ENCODE results near the gene PLSCR2. TPM values are rescaled to one million over a fixed set of nuclear protein-coding genes. Genes with fewer than 3 reads are reported as not detected.

The PLSCR2 gene
- polyA plus RNA-seq, 1 experiment = not detected

DNA sequence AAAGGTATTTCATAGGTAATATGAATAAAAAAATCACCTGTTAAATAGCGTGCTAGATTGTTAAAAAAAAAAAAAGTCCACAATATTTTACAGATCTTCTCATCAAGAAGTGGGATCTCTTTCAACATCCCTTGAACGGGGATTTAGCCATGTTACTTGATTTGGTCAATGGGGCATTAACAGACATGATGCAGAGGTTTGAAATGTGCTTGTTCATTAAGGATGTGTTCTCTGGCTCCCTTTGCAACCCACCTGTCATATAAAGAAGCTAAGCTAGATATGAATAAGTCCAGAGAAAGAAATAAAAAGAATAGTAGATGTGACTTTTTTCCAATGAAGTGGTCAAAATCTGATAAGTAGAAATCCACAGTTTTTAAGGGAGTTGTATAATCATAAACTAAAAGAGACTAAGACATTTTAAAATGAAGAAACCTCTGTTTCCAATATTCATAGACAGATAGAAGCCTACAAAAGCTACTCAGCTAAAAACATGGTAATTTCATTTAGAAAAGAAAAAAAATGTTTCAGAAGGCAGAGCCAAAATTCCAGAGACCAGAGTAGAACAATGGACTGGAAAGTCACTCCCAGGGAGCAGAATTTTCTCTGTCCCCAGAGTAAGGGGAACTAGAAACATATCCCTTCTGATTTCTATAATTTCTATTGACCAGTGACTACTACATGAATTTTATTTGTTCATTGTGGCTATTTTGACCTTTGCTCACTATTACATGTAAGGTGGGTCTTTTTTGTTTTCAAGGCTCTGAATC lies 79.2 kb downstream of the PLSCR2 start:
- POLR2A ChIA-PET = no interaction called here
- no peak for DNase-seq (ENCODE audit: low read depth)
- H3K27me3 ChIP-seq (ENCODE audit: control insufficient read depth, insufficient read depth, low read length) = no peaks in the 10 kb centered on the region
- H3K4me3 ChIP-seq (ENCODE audit: low read depth, low read length) = no peak overlapping the region
- no peaks in the 10 kb centered on the region for H3K36me3 ChIP-seq (ENCODE audit: control insufficient read depth, insufficient read depth, low read length)
- CTCF ChIA-PET = no interaction called here
- TF ChIP-seq, protein P1, sequence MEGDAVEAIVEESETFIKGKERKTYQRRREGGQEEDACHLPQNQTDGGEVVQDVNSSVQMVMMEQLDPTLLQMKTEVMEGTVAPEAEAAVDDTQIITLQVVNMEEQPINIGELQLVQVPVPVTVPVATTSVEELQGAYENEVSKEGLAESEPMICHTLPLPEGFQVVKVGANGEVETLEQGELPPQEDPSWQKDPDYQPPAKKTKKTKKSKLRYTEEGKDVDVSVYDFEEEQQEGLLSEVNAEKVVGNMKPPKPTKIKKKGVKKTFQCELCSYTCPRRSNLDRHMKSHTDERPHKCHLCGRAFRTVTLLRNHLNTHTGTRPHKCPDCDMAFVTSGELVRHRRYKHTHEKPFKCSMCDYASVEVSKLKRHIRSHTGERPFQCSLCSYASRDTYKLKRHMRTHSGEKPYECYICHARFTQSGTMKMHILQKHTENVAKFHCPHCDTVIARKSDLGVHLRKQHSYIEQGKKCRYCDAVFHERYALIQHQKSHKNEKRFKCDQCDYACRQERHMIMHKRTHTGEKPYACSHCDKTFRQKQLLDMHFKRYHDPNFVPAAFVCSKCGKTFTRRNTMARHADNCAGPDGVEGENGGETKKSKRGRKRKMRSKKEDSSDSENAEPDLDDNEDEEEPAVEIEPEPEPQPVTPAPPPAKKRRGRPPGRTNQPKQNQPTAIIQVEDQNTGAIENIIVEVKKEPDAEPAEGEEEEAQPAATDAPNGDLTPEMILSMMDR (IDR thresholded peaks at IDR 0.05; ENCODE audit: insufficient read depth, low read depth, low read length) = no peak

DNA sequence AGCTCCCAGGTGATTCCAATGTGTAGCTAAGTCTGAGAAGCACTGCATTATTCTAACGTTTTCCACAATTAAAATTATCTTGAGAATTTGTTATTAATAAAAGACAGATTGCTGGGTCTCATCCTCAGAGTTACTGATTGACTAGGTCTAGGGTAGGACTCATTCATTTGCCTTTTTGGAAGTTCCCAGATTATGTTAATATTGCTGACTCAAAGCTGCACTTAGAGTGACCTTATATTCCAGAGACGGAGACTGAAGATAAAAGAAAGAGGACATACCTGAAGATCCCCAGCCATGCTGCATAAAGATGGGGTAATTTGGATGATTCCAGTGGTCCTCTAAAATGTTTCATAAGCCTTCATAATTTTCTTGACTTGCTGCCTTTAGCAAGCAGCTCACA lies 81.8 kb downstream of the PLSCR2 start:
- H3K27me3 ChIP-seq (ENCODE audit: control insufficient read depth, insufficient read depth, low read length) = no peaks in the 10 kb centered on the region
- POLR2A ChIA-PET = no interaction called here
- DNase-seq (ENCODE audit: low read depth) = no peak
- TF ChIP-seq, protein P1 (IDR thresholded peaks at IDR 0.05; ENCODE audit: insufficient read depth, low read depth, low read length) = no peak
- H3K4me3 ChIP-seq (ENCODE audit: low read depth, low read length) = no peak overlapping the region
- CTCF ChIA-PET = interaction anchor here (0.9 kb wide), 1 partner anchor 8 kb away, joined by 3 read pairs; no protein-coding TSS in a partner anchor
- H3K36me3 ChIP-seq (ENCODE audit: control insufficient read depth, insufficient read depth, low read length) = no peaks in the 10 kb centered on the region

DNA sequence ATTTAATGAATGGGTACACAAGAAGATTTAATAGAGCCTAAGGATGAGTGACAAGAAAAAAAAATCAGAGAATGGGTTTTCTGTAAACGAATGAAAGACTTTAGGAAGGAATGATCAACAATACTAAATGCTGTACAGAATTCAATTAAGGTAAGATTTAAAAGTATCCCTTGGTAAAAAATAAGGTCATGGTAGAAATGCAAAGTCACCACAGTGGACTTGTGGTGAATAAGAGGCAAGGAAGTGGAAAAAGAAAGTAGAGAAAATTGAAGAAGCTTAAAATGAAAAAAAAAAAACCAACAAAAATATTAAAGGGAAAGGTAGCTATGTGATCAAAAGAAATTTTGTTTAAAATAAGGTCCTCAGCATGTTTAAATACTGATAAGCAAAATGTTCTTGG lies 82.4 kb downstream of the PLSCR2 start:
- ChIA-PET POLR2A (no interaction called here), CTCF (interaction anchor here (1.3 kb wide), 1 partner anchor 53 kb away, joined by 3 read pairs; no protein-coding TSS in a partner anchor)
- no peak overlapping the region for H3K4me3 ChIP-seq (ENCODE audit: low read depth, low read length)
- no peaks in the 10 kb centered on the region for H3K36me3 ChIP-seq (ENCODE audit: control insufficient read depth, insufficient read depth, low read length)
- H3K27me3 ChIP-seq (ENCODE audit: control insufficient read depth, insufficient read depth, low read length) = no peaks in the 10 kb centered on the region
- no peak for DNase-seq (ENCODE audit: low read depth)
- TF ChIP-seq, protein P1 (IDR thresholded peaks at IDR 0.05; ENCODE audit: insufficient read depth, low read depth, low read length) = no peak

DNA sequence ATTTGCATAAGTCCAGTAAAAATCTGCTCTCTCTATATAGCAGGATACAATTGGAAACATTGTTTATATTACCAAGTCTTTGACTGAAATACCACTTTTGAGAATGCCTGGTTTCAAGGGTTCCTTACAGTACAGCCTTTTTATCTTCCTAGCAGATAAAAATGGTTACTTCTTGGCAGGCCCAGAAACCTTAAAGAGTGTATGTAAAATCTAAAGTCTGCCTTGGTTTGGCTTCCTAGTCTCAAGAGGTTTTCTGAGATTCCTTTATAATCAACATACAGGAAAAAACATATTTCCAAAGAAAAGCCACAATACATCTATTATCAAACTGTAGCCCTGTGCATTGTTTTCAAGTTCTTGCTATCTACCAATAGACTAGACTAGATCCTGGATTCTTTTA lies 84.6 kb downstream of the PLSCR2 start:
- POLR2A ChIA-PET = no interaction called here

More for the DNA sequence above, 84.6 kb downstream of the PLSCR2 start:
- Histone ChIP-seq H3K4me3 (ENCODE audit: low read depth, low read length) (no peak overlapping the region), H3K36me3 (ENCODE audit: control insufficient read depth, insufficient read depth, low read length) (no peaks in the 10 kb centered on the region), H3K27me3 (ENCODE audit: control insufficient read depth, insufficient read depth, low read length) (no peaks in the 10 kb centered on the region)
- TF ChIP-seq, protein P1 (IDR thresholded peaks at IDR 0.05; ENCODE audit: insufficient read depth, low read depth, low read length) = no peak
- CTCF ChIA-PET = no interaction called here
- no peak for DNase-seq (ENCODE audit: low read depth)

Other genes starting within 250 kb of the PLSCR2 start
- 28.4 and 31.7 TPM in 2 replicates for gene PLSCR4, start 218.5 kb downstream of the PLSCR2 start, polyA plus RNA-seq (2011; rRNA removed)
- 22.5 and 26.3 TPM in 2 replicates for gene PLSCR1, start 75.0 kb upstream of the PLSCR2 start, polyA plus RNA-seq (2011; rRNA removed)
- not detected in 2 replicates for gene PLSCR5, start 135.8 kb upstream of the PLSCR2 start, polyA plus RNA-seq (2011; rRNA removed)

Data from BJ (cell line).